Measurements from ENCODE around the gene SASH1. TPM values are rescaled to one million over a fixed set of nuclear protein-coding genes. Genes with fewer than 3 reads are reported as not detected.
A peak's percentile ranks its signal among the peaks of the same experiment; 100 is the strongest.

Gene SASH1
- total RNA-seq, 1 experiment from 2014 or later = 6.6 TPM

DNA sequence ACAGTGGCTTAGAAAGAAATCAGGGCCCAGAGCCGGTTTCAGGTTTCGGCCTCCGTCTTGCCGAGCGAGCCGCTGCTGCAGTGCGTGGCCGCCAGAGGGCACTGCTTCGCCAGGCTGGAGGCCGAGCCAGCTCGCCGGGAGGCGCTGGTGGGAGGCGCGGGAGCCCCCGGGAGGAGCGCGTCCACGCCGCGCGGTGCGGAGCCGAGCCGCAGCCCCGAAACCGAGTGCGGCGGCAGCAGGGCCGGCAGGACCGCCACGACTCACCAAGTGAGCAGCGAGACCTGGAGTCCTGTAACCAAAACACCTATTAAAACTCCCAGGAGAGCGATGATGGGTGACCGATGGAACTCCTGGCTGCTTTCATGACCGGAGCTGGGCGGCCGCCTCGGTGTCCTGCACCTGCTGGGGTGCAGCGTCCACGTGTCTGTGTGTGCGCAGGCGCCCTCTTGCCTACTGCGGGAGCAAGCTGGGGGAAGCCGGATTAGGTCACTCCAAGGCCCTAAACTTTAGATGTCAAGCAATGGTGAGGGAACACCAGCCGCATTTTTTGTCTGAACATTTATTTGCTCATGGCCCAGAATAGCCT is 217.3 kb downstream of the SASH1 start:
- DNase-seq (ENCODE audit: low read depth, low spot score) (no peak), ATAC-seq (peak; percentile 90)
- Histone ChIP-seq H3K9me3 (ENCODE audit: control insufficient read depth, insufficient read depth, low read depth, low read length) (no peaks in the 10 kb centered on the region), H3K27ac (ENCODE audit: low read length) (no peak overlapping the region), H3K27me3 (ENCODE audit: control insufficient read depth, insufficient read depth, low read length) (no peaks in the 10 kb centered on the region), H3K4me3 (ENCODE audit: low read depth in 2 of 2, low read length in 2 of 2) (peak overlapping the region; percentile 36 to 46), H3K4me1 (ENCODE audit: control insufficient read depth, insufficient read depth, low read length) (peaks cover 3% of the 10 kb centered on the region; the same call in 1 of the 2 replicates), H3K36me3 (ENCODE audit: control insufficient read depth, insufficient read depth, low read length) (no peaks in the 10 kb centered on the region)
- intact Hi-C loops (cut with micrococcal nuclease; ENCODE audit: unreplicated experiment) (loop anchor here (1.0 kb wide), 1 partner anchor 388 kb away; no protein-coding TSS in a partner anchor), in situ Hi-C loops (cut with HindIII; ENCODE audit: low pct_unique_long_range_greater_than_20kb, low sequenced_read_pairs) (no loop called here)
- BruUV-seq (replicated peaks) = no TSS peak
- CTCF ChIA-PET = interaction anchor here (0.6 to 0.8 kb wide), 2 partner anchors 18 to 460 kb away, joined by 3 read pairs; no protein-coding TSS in a partner anchor
- no peak for TF ChIP-seq POLR2AphosphoS5 (IDR thresholded peaks at IDR 0.05; ENCODE audit: low read depth, low read length)
- TF ChIP-seq, protein P1, sequence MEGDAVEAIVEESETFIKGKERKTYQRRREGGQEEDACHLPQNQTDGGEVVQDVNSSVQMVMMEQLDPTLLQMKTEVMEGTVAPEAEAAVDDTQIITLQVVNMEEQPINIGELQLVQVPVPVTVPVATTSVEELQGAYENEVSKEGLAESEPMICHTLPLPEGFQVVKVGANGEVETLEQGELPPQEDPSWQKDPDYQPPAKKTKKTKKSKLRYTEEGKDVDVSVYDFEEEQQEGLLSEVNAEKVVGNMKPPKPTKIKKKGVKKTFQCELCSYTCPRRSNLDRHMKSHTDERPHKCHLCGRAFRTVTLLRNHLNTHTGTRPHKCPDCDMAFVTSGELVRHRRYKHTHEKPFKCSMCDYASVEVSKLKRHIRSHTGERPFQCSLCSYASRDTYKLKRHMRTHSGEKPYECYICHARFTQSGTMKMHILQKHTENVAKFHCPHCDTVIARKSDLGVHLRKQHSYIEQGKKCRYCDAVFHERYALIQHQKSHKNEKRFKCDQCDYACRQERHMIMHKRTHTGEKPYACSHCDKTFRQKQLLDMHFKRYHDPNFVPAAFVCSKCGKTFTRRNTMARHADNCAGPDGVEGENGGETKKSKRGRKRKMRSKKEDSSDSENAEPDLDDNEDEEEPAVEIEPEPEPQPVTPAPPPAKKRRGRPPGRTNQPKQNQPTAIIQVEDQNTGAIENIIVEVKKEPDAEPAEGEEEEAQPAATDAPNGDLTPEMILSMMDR (IDR thresholded peaks at IDR 0.05) = peak; percentile 99
- POLR2A ChIA-PET = no interaction called here

DNA sequence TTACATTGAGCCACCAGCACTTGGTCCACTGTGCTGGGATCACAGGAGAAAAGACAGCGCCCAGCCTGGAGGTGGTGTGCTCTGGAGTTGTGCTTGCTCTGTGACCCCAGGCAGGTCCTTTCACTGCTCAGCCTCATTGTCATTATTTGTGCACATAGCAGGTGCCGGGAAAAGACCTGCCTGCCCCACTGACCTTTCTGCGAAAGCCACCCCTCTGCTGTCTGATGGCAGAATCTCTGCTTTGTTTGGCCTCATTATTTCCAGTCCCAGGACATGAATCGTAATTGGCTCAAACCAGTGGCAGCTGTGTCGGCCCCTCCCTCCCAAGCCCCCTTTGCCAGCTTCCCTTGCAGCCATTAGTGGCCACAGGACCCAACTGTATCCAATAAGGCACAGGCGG is 219.0 kb downstream of the SASH1 start:
- TF ChIP-seq SIN3A (IDR thresholded peaks at IDR 0.05; ENCODE audit: borderline replicate concordance, insufficient read depth, low read depth, low read length) (no peak), POLR2AphosphoS5 (IDR thresholded peaks at IDR 0.05; ENCODE audit: low read depth, low read length) (no peak), TCF7L2 (IDR thresholded peaks at IDR 0.05; ENCODE audit: low read depth, low read length) (no peak)
- TF ChIP-seq, protein P1 (IDR thresholded peaks at IDR 0.05) = no peak
- TF ChIP-seq, protein P2, sequence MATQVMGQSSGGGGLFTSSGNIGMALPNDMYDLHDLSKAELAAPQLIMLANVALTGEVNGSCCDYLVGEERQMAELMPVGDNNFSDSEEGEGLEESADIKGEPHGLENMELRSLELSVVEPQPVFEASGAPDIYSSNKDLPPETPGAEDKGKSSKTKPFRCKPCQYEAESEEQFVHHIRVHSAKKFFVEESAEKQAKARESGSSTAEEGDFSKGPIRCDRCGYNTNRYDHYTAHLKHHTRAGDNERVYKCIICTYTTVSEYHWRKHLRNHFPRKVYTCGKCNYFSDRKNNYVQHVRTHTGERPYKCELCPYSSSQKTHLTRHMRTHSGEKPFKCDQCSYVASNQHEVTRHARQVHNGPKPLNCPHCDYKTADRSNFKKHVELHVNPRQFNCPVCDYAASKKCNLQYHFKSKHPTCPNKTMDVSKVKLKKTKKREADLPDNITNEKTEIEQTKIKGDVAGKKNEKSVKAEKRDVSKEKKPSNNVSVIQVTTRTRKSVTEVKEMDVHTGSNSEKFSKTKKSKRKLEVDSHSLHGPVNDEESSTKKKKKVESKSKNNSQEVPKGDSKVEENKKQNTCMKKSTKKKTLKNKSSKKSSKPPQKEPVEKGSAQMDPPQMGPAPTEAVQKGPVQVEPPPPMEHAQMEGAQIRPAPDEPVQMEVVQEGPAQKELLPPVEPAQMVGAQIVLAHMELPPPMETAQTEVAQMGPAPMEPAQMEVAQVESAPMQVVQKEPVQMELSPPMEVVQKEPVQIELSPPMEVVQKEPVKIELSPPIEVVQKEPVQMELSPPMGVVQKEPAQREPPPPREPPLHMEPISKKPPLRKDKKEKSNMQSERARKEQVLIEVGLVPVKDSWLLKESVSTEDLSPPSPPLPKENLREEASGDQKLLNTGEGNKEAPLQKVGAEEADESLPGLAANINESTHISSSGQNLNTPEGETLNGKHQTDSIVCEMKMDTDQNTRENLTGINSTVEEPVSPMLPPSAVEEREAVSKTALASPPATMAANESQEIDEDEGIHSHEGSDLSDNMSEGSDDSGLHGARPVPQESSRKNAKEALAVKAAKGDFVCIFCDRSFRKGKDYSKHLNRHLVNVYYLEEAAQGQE (IDR thresholded peaks at IDR 0.05; ENCODE audit: insufficient read depth in 1 of 2, low read depth in 2 of 2, low read length in 1 of 2) = no peak
- in situ Hi-C loops (cut with HindIII; ENCODE audit: low pct_unique_long_range_greater_than_20kb, low sequenced_read_pairs) = no loop called here
- no peaks in the 10 kb centered on the region for H3K9me3 ChIP-seq (ENCODE audit: control insufficient read depth, insufficient read depth, low read depth, low read length)
- no peaks in the 10 kb centered on the region for H3K27me3 ChIP-seq (ENCODE audit: control insufficient read depth, insufficient read depth, low read length)
- ChIA-PET POLR2A (no interaction called here), CTCF (no interaction called here)
- no TSS peak for BruUV-seq (replicated peaks)
- no peaks in the 10 kb centered on the region for H3K36me3 ChIP-seq (ENCODE audit: control insufficient read depth, insufficient read depth, low read length)
- H3K4me1 ChIP-seq (ENCODE audit: control insufficient read depth, insufficient read depth, low read length) = peaks cover 3% of the 10 kb centered on the region; the same call in 1 of the 2 replicates
- H3K4me3 ChIP-seq (ENCODE audit: low read depth in 2 of 2, low read length in 2 of 2) = no peak overlapping the region
- H3K27ac ChIP-seq (ENCODE audit: low read length) = no peak overlapping the region
- no peak for ATAC-seq
- no peak for DNase-seq (ENCODE audit: low read depth, low spot score)
- intact Hi-C loops (cut with micrococcal nuclease; ENCODE audit: unreplicated experiment) = no loop called here
